GM19455 (cell line): Measurements from ENCODE around the gene COL6A6.

Experiments
- ATAC-seq: cut with Tn5 transposase; IDR thresholded peaks from one replicate; pipeline ENCODE4 v1.9.1; 2021; ENCODE audit not compliant: unreplicated experiment

Gene COL6A6

GRCh38 chr3:130516645-130517512, at the start of gene COL6A6:
Gene COL6A6, plus strand, starts transcription at chr3:130517177. Its CDS starts 43,188 bp downstream, at chr3:130560365.
- ATAC-seq = no peak

- no peak for ATAC-seq
These were observed 48.7 kb upstream of the COL6A6 start for GRCh38 chr3:130468311-130468710.

- no peak for ATAC-seq
These were observed 46.9 kb upstream of the COL6A6 start for GRCh38 chr3:130470126-130470525.

- ATAC-seq = no peak
These were observed 43.6 kb upstream of the COL6A6 start for GRCh38 chr3:130473416-130473815.

GRCh38 chr3:130480736-130481135, 36.2 kb upstream of the COL6A6 start:
- ATAC-seq = no peak

GRCh38 chr3:130488288-130488687, 28.7 kb upstream of the COL6A6 start:
- no peak for ATAC-seq

GRCh38 chr3:130488769-130489450, 28.1 kb upstream of the COL6A6 start:
- no peak for ATAC-seq

- ATAC-seq = no peak
These were observed 26.7 kb upstream of the COL6A6 start for GRCh38 chr3:130490241-130490640.

GRCh38 chr3:130491431-130491830, 25.5 kb upstream of the COL6A6 start:
- ATAC-seq = no peak

GRCh38 chr3:130504701-130505100, 12.3 kb upstream of the COL6A6 start:
- ATAC-seq = no peak

GRCh38 chr3:130506031-130506430, 10.9 kb upstream of the COL6A6 start:
- no peak for ATAC-seq

- ATAC-seq = no peak
These were observed 9.2 kb upstream of the COL6A6 start for GRCh38 chr3:130507746-130508145.

GRCh38 chr3:130509008-130509407, 8.0 kb upstream of the COL6A6 start:
- no peak for ATAC-seq

GRCh38 chr3:130514681-130515080, 2.3 kb upstream of the COL6A6 start:
- ATAC-seq = no peak

GRCh38 chr3:130515755-130516154, 1.2 kb upstream of the COL6A6 start:
- no peak for ATAC-seq

- ATAC-seq = no peak
These were observed 625 bp downstream of the COL6A6 start for GRCh38 chr3:130517602-130518001.

GRCh38 chr3:130519754-130520153, 2.8 kb downstream of the COL6A6 start:
- no peak for ATAC-seq

GRCh38 chr3:130522399-130522798, 5.4 kb downstream of the COL6A6 start:
- no peak for ATAC-seq

GRCh38 chr3:130527426-130527825, 10.4 kb downstream of the COL6A6 start:
- ATAC-seq = no peak

- ATAC-seq = no peak
These were observed 11.1 kb downstream of the COL6A6 start for GRCh38 chr3:130528120-130528519.

- ATAC-seq = no peak
These were observed 12.7 kb downstream of the COL6A6 start for GRCh38 chr3:130529486-130530215.

- ATAC-seq = no peak
These were observed 16.3 kb downstream of the COL6A6 start for GRCh38 chr3:130533247-130533646.
